Endothelial cell of hepatic sinusoid (primary cell): ENCODE data around the gene ZGLP1.
"Not testable (repeated sequence)": the region's sequence is repeated elsewhere in the genome, so short reads cannot be mapped to it uniquely, and the experiment has no call there.

Source experiments
- in situ Hi-C: cut with HindIII; loops from 2 replicates; pipeline ENCODE4 v1.10.0; 2017; ENCODE audit warnings: low sequenced_read_pairs

ZGLP1 gene

GRCh38 chr19:10282043-10282442, 27.6 kb downstream of the ZGLP1 start:
- in situ Hi-C loops = not testable (repeated sequence)

GRCh38 chr19:10279737-10280442, 29.7 kb downstream of the ZGLP1 start:
- in situ Hi-C loops = no loop called here

GRCh38 chr19:10278935-10279334, 30.7 kb downstream of the ZGLP1 start:
- in situ Hi-C loops = no loop called here

GRCh38 chr19:10277795-10278589, 31.6 kb downstream of the ZGLP1 start:
- in situ Hi-C loops = no loop called here

GRCh38 chr19:10274589-10274988, 35.0 kb downstream of the ZGLP1 start:
- in situ Hi-C loops = no loop called here

- in situ Hi-C loops = no loop called here
These were observed 38.0 kb downstream of the ZGLP1 start for GRCh38 chr19:10271543-10272086.

- in situ Hi-C loops = no loop called here
These were observed 38.8 kb downstream of the ZGLP1 start, which contains the start of gene ICAM1 for GRCh38 chr19:10270616-10271394. Gene ICAM1 (plus strand): TSS chr19:10271120. CDS start chr19:10271160, 40 bp downstream.

GRCh38 chr19:10270180-10270615, 39.4 kb downstream of the ZGLP1 start:
- in situ Hi-C loops = no loop called here

GRCh38 chr19:10269333-10270179, 40.1 kb downstream of the ZGLP1 start:
- in situ Hi-C loops = no loop called here

- in situ Hi-C loops = no loop called here
These were observed 41.5 kb downstream of the ZGLP1 start for GRCh38 chr19:10268071-10268470.

- in situ Hi-C loops = no loop called here
These were observed 42.9 kb downstream of the ZGLP1 start for GRCh38 chr19:10266706-10267105.

- in situ Hi-C loops = no loop called here
These were observed 46.8 kb downstream of the ZGLP1 start for GRCh38 chr19:10262771-10263170.

- in situ Hi-C loops = no loop called here
These were observed 49.5 kb downstream of the ZGLP1 start for GRCh38 chr19:10260141-10260584.

- in situ Hi-C loops = no loop called here
These were observed 50.3 kb downstream of the ZGLP1 start for GRCh38 chr19:10259162-10259905.

- in situ Hi-C loops = no loop called here
These were observed 51.4 kb downstream of the ZGLP1 start for GRCh38 chr19:10258080-10258710.

- in situ Hi-C loops = no loop called here
These were observed 52.5 kb downstream of the ZGLP1 start for GRCh38 chr19:10256970-10257615.

- in situ Hi-C loops = no loop called here
These were observed 53.1 kb downstream of the ZGLP1 start for GRCh38 chr19:10256551-10256950.

- in situ Hi-C loops = no loop called here
These were observed 54.3 kb downstream of the ZGLP1 start for GRCh38 chr19:10255358-10255757.
